Measurements from ENCODE around the gene ZSCAN22. TPM values are rescaled to one million over a fixed set of nuclear protein-coding genes. Genes with fewer than 3 reads are reported as not detected.

ZSCAN22 gene

GRCh38 chr19:58387338-58388174 lies 60.8 kb downstream of the ZSCAN22 start:
- peak overlapping the region; percentile 60 to 86 for H3K4me3 ChIP-seq (ENCODE audit: low read length in 2 of 2)
- peaks cover 11 to 17% of the 10 kb centered on the region in 2 donors for H3K4me1 ChIP-seq (ENCODE audit: control insufficient read depth in 2 of 2, insufficient read depth in 1 of 2, low read depth in 1 of 2, low read length in 2 of 2)
- H3K36me3 ChIP-seq (replicated peaks in 1 of 2; ENCODE audit: control insufficient read depth in 2 of 2, insufficient read depth in 2 of 2, low read length in 2 of 2), result peaks cover 16 to 44% of the 10 kb centered on the region in 2 donors
- no peak overlapping the region for H2AK5ac ChIP-seq (ENCODE audit: low read depth, low read length)
- no peak overlapping the region for H2BK12ac ChIP-seq (ENCODE audit: low read length)
- H2AFZ ChIP-seq (ENCODE audit: low read length), result peak overlapping the region; percentile 32
- H3K9me3 ChIP-seq (replicated peaks in 1 of 2; ENCODE audit: control insufficient read depth in 2 of 2, insufficient read depth in 1 of 2, low read depth in 1 of 2, low read length in 2 of 2), result no peaks in the 10 kb centered on the region
- no peak overlapping the region for H3K4ac ChIP-seq (ENCODE audit: low read length)
- peak overlapping the region; percentile 95 for H3K23ac ChIP-seq (ENCODE audit: low read depth, low read length, poor library complexity)
- WGBS, 2 donors (ENCODE audit: extremely low coverage in 2 of 2, insufficient read length in 2 of 2, insufficient replicate concordance in 1 of 2), result no CpG with 5 or more reads among the region's 39 CpGs
- H3K18ac ChIP-seq (ENCODE audit: low read length), result peak overlapping the region; percentile 33
- H3K14ac ChIP-seq (ENCODE audit: low read length), result peak overlapping the region; percentile 94
- no peak overlapping the region for H2BK15ac ChIP-seq (ENCODE audit: low read length)
- no peak overlapping the region for H2BK120ac ChIP-seq (ENCODE audit: low read depth, low read length)
- peak overlapping the region; percentile 97 for H3K9ac ChIP-seq (ENCODE audit: low read depth, low read length, poor library complexity)
- H4K8ac ChIP-seq (ENCODE audit: low read depth, low read length), result no peak overlapping the region
- H2BK5ac ChIP-seq (ENCODE audit: low read length), result no peak overlapping the region
- DNase-seq (ENCODE audit: low spot score), result no peak
- no peak overlapping the region for H3K27ac ChIP-seq (replicated peaks; ENCODE audit: low read length)
- H4K91ac ChIP-seq (ENCODE audit: low read depth, low read length, poor library complexity), result no peak overlapping the region
- H3K27me3 ChIP-seq (ENCODE audit: control insufficient read depth in 3 of 3, insufficient read depth in 3 of 3, low read depth in 1 of 3, low read length in 3 of 3), result no peaks in the 10 kb centered on the region
- H3K79me1 ChIP-seq (ENCODE audit: low read depth, low read length), result peaks cover 13% of the 10 kb centered on the region
- H3K4me2 ChIP-seq (ENCODE audit: insufficient read depth, low read length, poor library complexity, severe bottlenecking), result peak overlapping the region; percentile 98

GRCh38 chr19:58388175-58388526 lies 61.4 kb downstream of the ZSCAN22 start:
- no peak overlapping the region for H2AK5ac ChIP-seq (ENCODE audit: low read depth, low read length)

More at GRCh38 chr19:58388175-58388526, 61.4 kb downstream of the ZSCAN22 start:
- H3K9me3 ChIP-seq (replicated peaks in 1 of 2; ENCODE audit: control insufficient read depth in 2 of 2, insufficient read depth in 1 of 2, low read depth in 1 of 2, low read length in 2 of 2), result no peaks in the 10 kb centered on the region
- no peak overlapping the region for H3K4ac ChIP-seq (ENCODE audit: low read length)
- no CpG with 5 or more reads among the region's 3 CpGs for WGBS, 2 donors (ENCODE audit: extremely low coverage in 2 of 2, insufficient read length in 2 of 2, insufficient replicate concordance in 1 of 2)
- H2BK12ac ChIP-seq (ENCODE audit: low read length), result no peak overlapping the region
- peak overlapping the region; percentile 60 to 86 for H3K4me3 ChIP-seq (ENCODE audit: low read length in 2 of 2)
- H3K18ac ChIP-seq (ENCODE audit: low read length), result no peak overlapping the region
- H3K9ac ChIP-seq (ENCODE audit: low read depth, low read length, poor library complexity), result no peak overlapping the region
- peak overlapping the region; percentile 98 for H3K4me2 ChIP-seq (ENCODE audit: insufficient read depth, low read length, poor library complexity, severe bottlenecking)
- peaks cover 16% of the 10 kb centered on the region for H3K79me1 ChIP-seq (ENCODE audit: low read depth, low read length)
- H3K4me1 ChIP-seq (ENCODE audit: control insufficient read depth in 2 of 2, insufficient read depth in 1 of 2, low read depth in 1 of 2, low read length in 2 of 2), result peaks cover 11 to 17% of the 10 kb centered on the region in 2 donors
- H2AFZ ChIP-seq (ENCODE audit: low read length), result no peak overlapping the region
- H3K27me3 ChIP-seq (ENCODE audit: control insufficient read depth in 3 of 3, insufficient read depth in 3 of 3, low read depth in 1 of 3, low read length in 3 of 3), result no peaks in the 10 kb centered on the region
- H2BK15ac ChIP-seq (ENCODE audit: low read length), result no peak overlapping the region
- no peak overlapping the region for H2BK120ac ChIP-seq (ENCODE audit: low read depth, low read length)
- no peak overlapping the region for H2BK5ac ChIP-seq (ENCODE audit: low read length)
- no peak for DNase-seq (ENCODE audit: low spot score)
- H3K14ac ChIP-seq (ENCODE audit: low read length), result no peak overlapping the region
- peaks cover 22 to 50% of the 10 kb centered on the region in 2 donors for H3K36me3 ChIP-seq (replicated peaks in 1 of 2; ENCODE audit: control insufficient read depth in 2 of 2, insufficient read depth in 2 of 2, low read length in 2 of 2)
- no peak overlapping the region for H4K91ac ChIP-seq (ENCODE audit: low read depth, low read length, poor library complexity)
- no peak overlapping the region for H3K27ac ChIP-seq (replicated peaks; ENCODE audit: low read length)
- H3K23ac ChIP-seq (ENCODE audit: low read depth, low read length, poor library complexity), result no peak overlapping the region
- H4K8ac ChIP-seq (ENCODE audit: low read depth, low read length), result no peak overlapping the region

Small RNAs within 50 kb of the gene (small RNA-seq; reads per million reads assigned to genes)
- gene MIR4754 (ENCODE audit: insufficient read depth), result not detected
- gene MIR6806 (ENCODE audit: insufficient read depth), result 1.6 reads per million
- not detected for gene RNA5SP473 (ENCODE audit: insufficient read depth)

All from neuronal stem cell (in vitro differentiated cells).